Glutamatergic neuron (in vitro differentiated cells): Measurements from ENCODE around the gene DHRS3. TPM values are rescaled to one million over a fixed set of nuclear protein-coding genes. Genes with fewer than 3 reads are reported as not detected.

Experiments used
- DNase-seq: peaks from one replicate; pipeline ENCODE4 v3.0.0; 2022
- H3K27ac Mint-ChIP-seq: one replicate; pipeline ENCODE4 v1.8.0; 2020; ENCODE audit warnings: mild to moderate bottlenecking, mixed read lengths, inconsistent platforms; ENCODE audit not compliant: unreplicated experiment
- H3K27me3 Mint-ChIP-seq: one replicate; pipeline ENCODE4 v1.8.0; 2020; ENCODE audit warnings: mild to moderate bottlenecking, moderate library complexity, mixed read lengths, inconsistent platforms; ENCODE audit not compliant: unreplicated experiment
- H3K36me3 Mint-ChIP-seq: one replicate; pipeline ENCODE4 v1.8.0; 2020; ENCODE audit warnings: mild to moderate bottlenecking, mixed read lengths, inconsistent platforms; ENCODE audit not compliant: unreplicated experiment
- H3K4me1 Mint-ChIP-seq: one replicate; pipeline ENCODE4 v1.8.0; 2020; ENCODE audit warnings: mild to moderate bottlenecking, low read depth, mixed read lengths, inconsistent platforms; ENCODE audit not compliant: unreplicated experiment
- H3K4me3 Mint-ChIP-seq: one replicate; pipeline ENCODE4 v1.8.0; 2020; ENCODE audit warnings: mild to moderate bottlenecking, mixed read lengths, inconsistent platforms; ENCODE audit not compliant: unreplicated experiment
- H3K9me3 Mint-ChIP-seq: one replicate; pipeline ENCODE4 v1.8.0; 2020; ENCODE audit warnings: mild to moderate bottlenecking, moderate library complexity, mixed read lengths, inconsistent platforms; ENCODE audit not compliant: unreplicated experiment
- total RNA-seq: library from RNA; stranded (reverse); fragmentation: NEBNext Ultra II Directional; extraction: Animal tissue kit (Norgen Biotek cat#: 25700); gene quantifications from one replicate; pipeline ENCODE4 v1.2.1, GENCODE V29; 2021; ENCODE audit not compliant: unreplicated experiment
- TF ChIP-seq, protein P1 (sequence below): fragments of 200-600 bp; sonication (generic); IDR thresholded peaks from one replicate; pipeline ENCODE4 v1.5.0; 2021; ENCODE audit not compliant: partially characterized antibody, unreplicated experiment

DHRS3 gene
- total RNA-seq, 1 donor from 2014 or later, result not detected

DNA sequence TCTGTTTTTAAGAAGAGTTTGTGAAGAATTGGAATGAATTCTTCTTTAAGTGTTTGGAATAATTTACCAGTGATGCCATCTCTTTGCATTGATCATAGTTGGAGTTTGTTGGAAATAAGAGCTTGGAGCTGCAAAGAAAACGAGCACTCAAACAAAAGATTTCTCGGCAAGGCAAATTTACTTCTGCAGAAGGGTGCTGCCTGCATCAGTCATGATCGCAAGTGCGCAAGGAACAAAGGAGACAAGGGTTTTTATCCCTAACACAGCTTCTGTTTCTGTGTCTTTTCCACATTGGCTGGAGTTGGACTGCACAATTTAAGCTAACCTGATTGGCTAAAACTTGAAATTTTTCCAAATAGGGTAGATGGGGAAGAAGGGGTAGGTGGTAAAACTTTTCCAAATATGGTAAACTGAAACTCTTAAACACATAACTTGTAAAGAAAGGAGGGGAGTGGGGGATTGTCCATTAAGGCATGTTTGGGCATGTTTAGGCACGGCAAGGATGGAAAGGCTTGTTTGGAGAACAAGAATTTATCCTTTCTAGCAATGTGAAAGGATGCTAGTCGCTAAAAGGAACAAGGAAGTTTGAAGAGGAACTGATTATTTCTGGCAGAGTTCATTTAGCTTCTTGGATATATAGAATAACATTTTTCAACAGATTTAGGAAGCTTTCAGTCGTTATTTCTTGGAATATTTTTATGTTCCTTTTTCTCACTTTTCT lies 22.4 kb upstream of the DHRS3 start:
- peaks cover 16% of the 10 kb centered on the region for H3K9me3 Mint-ChIP-seq
- no peak overlapping the region for H3K27ac Mint-ChIP-seq
- no peak overlapping the region for H3K4me3 Mint-ChIP-seq
- H3K36me3 Mint-ChIP-seq, result peaks cover 13% of the 10 kb centered on the region
- no peaks in the 10 kb centered on the region for H3K4me1 Mint-ChIP-seq
- TF ChIP-seq, protein P1, sequence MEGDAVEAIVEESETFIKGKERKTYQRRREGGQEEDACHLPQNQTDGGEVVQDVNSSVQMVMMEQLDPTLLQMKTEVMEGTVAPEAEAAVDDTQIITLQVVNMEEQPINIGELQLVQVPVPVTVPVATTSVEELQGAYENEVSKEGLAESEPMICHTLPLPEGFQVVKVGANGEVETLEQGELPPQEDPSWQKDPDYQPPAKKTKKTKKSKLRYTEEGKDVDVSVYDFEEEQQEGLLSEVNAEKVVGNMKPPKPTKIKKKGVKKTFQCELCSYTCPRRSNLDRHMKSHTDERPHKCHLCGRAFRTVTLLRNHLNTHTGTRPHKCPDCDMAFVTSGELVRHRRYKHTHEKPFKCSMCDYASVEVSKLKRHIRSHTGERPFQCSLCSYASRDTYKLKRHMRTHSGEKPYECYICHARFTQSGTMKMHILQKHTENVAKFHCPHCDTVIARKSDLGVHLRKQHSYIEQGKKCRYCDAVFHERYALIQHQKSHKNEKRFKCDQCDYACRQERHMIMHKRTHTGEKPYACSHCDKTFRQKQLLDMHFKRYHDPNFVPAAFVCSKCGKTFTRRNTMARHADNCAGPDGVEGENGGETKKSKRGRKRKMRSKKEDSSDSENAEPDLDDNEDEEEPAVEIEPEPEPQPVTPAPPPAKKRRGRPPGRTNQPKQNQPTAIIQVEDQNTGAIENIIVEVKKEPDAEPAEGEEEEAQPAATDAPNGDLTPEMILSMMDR, result no peak
- H3K27me3 Mint-ChIP-seq, result peaks cover 1% of the 10 kb centered on the region
- DNase-seq, result no peak

DNA sequence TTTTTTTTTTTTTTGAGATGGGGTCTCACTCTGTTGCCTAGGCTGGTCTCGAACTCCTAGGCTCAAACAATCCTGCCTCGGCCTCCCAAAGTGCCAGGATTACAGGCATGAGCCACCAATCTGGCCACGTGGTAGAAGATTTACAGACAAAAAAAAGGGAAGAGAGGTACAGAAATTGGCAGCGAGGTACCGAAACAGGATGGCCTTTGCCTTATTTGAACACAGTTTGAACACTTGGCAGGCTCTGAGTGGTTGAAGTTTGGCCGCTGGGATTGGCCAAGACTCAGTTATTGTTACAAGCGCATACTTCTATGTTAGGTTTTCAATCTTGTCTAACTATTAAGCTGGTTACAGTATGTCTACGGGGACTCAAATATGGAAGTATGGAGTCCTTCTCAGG lies 19.7 kb upstream of the DHRS3 start:
- Mint-ChIP-seq H3K4me3 (no peak overlapping the region), H3K36me3 (peaks cover 17% of the 10 kb centered on the region), H3K4me1 (no peaks in the 10 kb centered on the region), H3K9me3 (peaks cover 13% of the 10 kb centered on the region), H3K27ac (no peak overlapping the region), H3K27me3 (peaks cover 4% of the 10 kb centered on the region)
- TF ChIP-seq, protein P1, result no peak
- no peak for DNase-seq

DNA sequence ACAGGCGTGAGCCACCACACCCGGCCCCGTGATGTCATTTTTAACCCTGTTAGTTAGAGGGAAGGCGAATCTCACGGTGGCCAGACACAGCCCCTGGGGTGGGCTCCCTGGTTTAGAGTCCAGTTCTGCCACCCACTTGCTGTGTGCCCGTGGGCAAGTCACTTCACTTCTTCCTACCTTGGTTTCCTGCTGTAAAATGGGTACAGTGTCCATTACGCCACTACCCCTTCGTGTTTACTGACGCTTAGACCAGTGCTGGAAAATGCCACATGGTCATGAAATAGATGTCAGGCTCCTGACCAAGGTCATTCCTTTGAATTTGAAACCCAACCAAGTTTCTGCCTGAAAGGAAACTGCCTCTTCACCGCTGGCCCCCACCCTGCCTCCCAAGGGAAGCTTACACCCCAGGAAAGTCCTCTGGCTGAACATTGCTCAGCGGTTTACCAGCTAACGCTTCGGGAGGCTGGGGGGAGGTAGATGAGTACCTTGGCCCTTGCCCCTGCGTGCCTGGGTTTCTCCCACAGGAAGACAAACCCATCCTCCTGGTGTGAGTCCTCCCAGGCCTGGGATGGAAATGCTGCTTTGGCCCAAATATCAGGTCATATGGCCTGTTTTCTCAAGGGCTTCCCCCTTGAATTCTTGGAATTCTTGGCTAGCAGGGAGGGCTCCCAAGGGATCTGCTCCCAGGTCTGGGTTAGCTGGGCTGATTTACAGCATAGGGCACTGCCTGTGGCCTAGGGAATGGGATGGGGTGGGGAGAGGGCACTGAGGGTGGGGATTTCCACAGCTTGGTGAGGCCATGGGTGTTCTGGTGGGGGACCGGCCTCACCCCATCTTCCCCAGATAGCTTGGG lies 18.3 kb upstream of the DHRS3 start:
- H3K36me3 Mint-ChIP-seq, result peaks cover 17% of the 10 kb centered on the region
- no peak for DNase-seq
- H3K27ac Mint-ChIP-seq, result no peak overlapping the region
- no peaks in the 10 kb centered on the region for H3K4me1 Mint-ChIP-seq
- peaks cover 4% of the 10 kb centered on the region for H3K27me3 Mint-ChIP-seq
- no peak overlapping the region for H3K4me3 Mint-ChIP-seq
- TF ChIP-seq, protein P1, result no peak
- peaks cover 12% of the 10 kb centered on the region for H3K9me3 Mint-ChIP-seq

DNA sequence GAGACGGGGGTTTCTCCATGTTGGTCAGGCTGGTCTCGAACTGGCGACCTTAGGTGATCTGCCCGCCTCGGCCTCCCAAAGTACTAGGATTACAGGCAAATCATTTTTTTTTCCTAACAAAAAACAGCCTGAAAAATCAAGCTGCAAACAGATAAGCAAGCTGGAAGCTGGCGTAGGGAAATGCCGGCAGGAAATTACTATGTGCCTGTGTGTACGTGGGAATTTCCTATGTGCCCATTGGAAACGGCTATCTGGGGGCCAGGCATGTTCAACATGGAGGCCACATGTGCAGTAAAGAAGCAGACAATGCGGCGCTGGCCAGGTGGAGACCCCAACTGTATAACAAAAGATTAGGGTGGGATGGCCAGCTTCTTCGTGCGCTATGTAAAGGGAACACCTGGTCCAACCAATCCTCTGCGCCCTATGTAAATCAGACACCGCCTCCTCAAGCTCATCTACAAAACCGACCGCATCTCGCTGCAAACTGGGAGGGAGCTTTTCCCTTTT lies 16.7 kb upstream of the DHRS3 start:
- TF ChIP-seq, protein P1, result no peak
- Mint-ChIP-seq H3K9me3 (peaks cover 8% of the 10 kb centered on the region), H3K4me1 (no peaks in the 10 kb centered on the region), H3K27ac (no peak overlapping the region), H3K36me3 (peaks cover 11% of the 10 kb centered on the region), H3K27me3 (peaks cover 4% of the 10 kb centered on the region), H3K4me3 (no peak overlapping the region)
- no peak for DNase-seq

DNA sequence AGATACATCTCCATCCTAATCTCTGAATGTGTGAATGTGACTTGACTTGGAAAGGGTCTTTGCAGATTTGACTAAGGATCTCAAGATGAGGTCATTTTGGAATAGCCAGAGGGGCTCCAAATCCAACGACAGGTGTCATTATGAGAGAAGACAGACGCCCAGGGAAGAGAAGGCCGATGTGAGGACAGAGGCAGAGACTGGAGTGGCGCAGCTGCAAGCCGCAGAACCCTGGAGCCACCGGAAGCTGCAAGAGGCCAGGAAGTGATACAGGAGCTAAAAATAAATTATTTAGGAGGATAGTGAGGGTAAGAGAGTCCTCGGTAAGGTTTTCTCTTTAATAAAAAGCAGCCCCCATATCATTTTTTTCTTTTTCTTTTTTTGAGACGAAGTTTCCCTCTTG lies 16.1 kb upstream of the DHRS3 start:
- H3K4me1 Mint-ChIP-seq, result no peaks in the 10 kb centered on the region
- DNase-seq, result no peak
- H3K27me3 Mint-ChIP-seq, result peaks cover 6% of the 10 kb centered on the region
- H3K4me3 Mint-ChIP-seq, result no peak overlapping the region
- no peak overlapping the region for H3K27ac Mint-ChIP-seq
- H3K9me3 Mint-ChIP-seq, result peaks cover 6% of the 10 kb centered on the region
- H3K36me3 Mint-ChIP-seq, result peaks cover 5% of the 10 kb centered on the region
- TF ChIP-seq, protein P1, result no peak
